H1 (cell line): ENCODE measurements around the gene NCAPG2. TPM values are rescaled to one million over a fixed set of nuclear protein-coding genes. Genes with fewer than 3 reads are reported as not detected.

Source experiments
- CTCF ChIA-PET: fragments of 300-600 bp; sonication (Branson Sonifier 250); formaldehyde crosslinking; loops from one replicate; lab custom pipeline; 2021; ENCODE audit not compliant: partially characterized antibody; lab: Charles Lee
- POLR2A ChIA-PET: fragments of 300-600 bp; sonication (Branson Sonifier 250); formaldehyde crosslinking; loops from one replicate; lab custom pipeline; 2021; ENCODE audit warnings: inconsistent platforms; ENCODE audit not compliant: partially characterized antibody; lab: Charles Lee
- DNase-seq, 2 experiments: peaks; one replicate each; pipeline versions ENCODE4 v3.0.0 to v3.0.0-alpha.2; 2010 to 2022; ENCODE audit warnings: low spot score in 2 of 2, low read depth in 1 of 2, mixed read lengths in 1 of 2
- FAIRE-seq: peaks from 2 replicates; lab custom pipeline; 2011; peaks lifted over from hg19 to GRCh38; lab: Jason Lieb, UNC
- H2AFZ ChIP-seq: 2 replicates; pipeline ENCODE4 v1.8.1; 2012; ENCODE audit warnings: low read length, inconsistent platforms
- H2AK5ac ChIP-seq: 2 replicates; pipeline ENCODE4 v1.6.1; 2013; ENCODE audit warnings: low read depth, low read length
- H2BK120ac ChIP-seq: replicated peaks from 2 replicates; pipeline ENCODE3; 2013; ENCODE audit warnings: low read depth, low read length, inconsistent platforms
- H2BK12ac ChIP-seq: 2 replicates; pipeline ENCODE4 v1.6.1; 2013; ENCODE audit warnings: low read depth, low read length
- H2BK15ac ChIP-seq: 2 replicates; pipeline ENCODE4 v1.6.1; 2013; ENCODE audit warnings: low read length
- H2BK20ac ChIP-seq: 2 replicates; pipeline ENCODE4 v1.6.1; 2013; ENCODE audit warnings: low read length
- H2BK5ac ChIP-seq: 2 replicates; pipeline ENCODE4 v1.6.1; 2013; ENCODE audit warnings: low read depth, low read length
- H3K14ac ChIP-seq: 2 replicates; pipeline ENCODE4 v1.6.1; 2013; ENCODE audit warnings: inconsistent platforms; ENCODE audit not compliant: insufficient read length
- H3K18ac ChIP-seq: 2 replicates; pipeline ENCODE4 v1.6.1; 2013; ENCODE audit warnings: low read length; ENCODE audit errors: extremely low read depth
- H3K23ac ChIP-seq: 2 replicates; pipeline ENCODE4 v1.6.1; 2013; ENCODE audit warnings: inconsistent platforms; ENCODE audit not compliant: insufficient read length
- H3K23me2 ChIP-seq: 2 replicates; pipeline ENCODE4 v1.6.1; 2013; ENCODE audit warnings: low read depth, low read length
- H3K27ac ChIP-seq: 2 replicates; pipeline ENCODE4 v1.6.1; 2011; ENCODE audit warnings: low read depth, low read length, inconsistent platforms
- H3K27me3 ChIP-seq, 4 experiments: replicated peaks in 1 of 4; 1 replicate in 1 of 4; 2 replicates in 3 of 4; pipeline versions ENCODE4 v1.6.1 to v1.8.1; 2011 to 2013; ENCODE audit warnings: low read length in 3 of 4, mild to moderate bottlenecking in 3 of 4, inconsistent platforms in 2 of 4, mixed read lengths in 2 of 4, moderate library complexity in 1 of 4; ENCODE audit not compliant: control insufficient read depth in 3 of 4, insufficient read depth in 3 of 4; ENCODE audit errors: extremely low read depth in 1 of 4
- H3K36me3 ChIP-seq, 4 experiments: 2 replicates each; pipeline versions ENCODE4 v1.6.1 to v1.8.1; 2011 to 2013; ENCODE audit warnings: mild to moderate bottlenecking in 4 of 4, low read length in 3 of 4, moderate library complexity in 2 of 4, control low read depth in 1 of 4, inconsistent platforms in 1 of 4; ENCODE audit not compliant: insufficient read depth in 4 of 4, control insufficient read depth in 2 of 4
- H3K4ac ChIP-seq: replicated peaks from 2 replicates; pipeline ENCODE3; 2013; ENCODE audit warnings: low read length, low read depth, mixed read lengths, inconsistent platforms; ENCODE audit not compliant: insufficient read length
- H3K4me1 ChIP-seq, 4 experiments: replicated peaks in 1 of 4; 1 replicate in 1 of 4; 2 replicates in 3 of 4; pipeline versions ENCODE4 v1.6.1 to v1.8.1; 2011 to 2013; ENCODE audit warnings: low read length in 3 of 4, inconsistent platforms in 2 of 4, mixed read lengths in 1 of 4; ENCODE audit not compliant: insufficient read depth in 4 of 4, control insufficient read depth in 3 of 4
- H3K4me2 ChIP-seq, 2 experiments: 2 replicates each; pipeline versions ENCODE4 v1.6.1 to v1.8.1; 2011 to 2013; ENCODE audit warnings: low read depth in 2 of 2, low read length in 2 of 2, control low read depth in 1 of 2, inconsistent platforms in 1 of 2, mild to moderate bottlenecking in 1 of 2; ENCODE audit not compliant: insufficient read depth in 1 of 2
- H3K4me3 ChIP-seq, 4 experiments: fragments of 200-600, 300-600 bp in 1 of 4; sonication (generic), shearing (Covaris generic), sonication (Bioruptor Twin) in 1 of 4; 2 replicates each; pipeline versions ENCODE4 v1.5.1 to v1.8.1; 2011 to 2016; ENCODE audit warnings: low read length in 4 of 4, low read depth in 3 of 4, control low read depth in 2 of 4, inconsistent platforms in 2 of 4, mild to moderate bottlenecking in 2 of 4, mixed read lengths in 1 of 4, moderate library complexity in 1 of 4; ENCODE audit not compliant: insufficient read depth in 2 of 4; ENCODE audit errors: extremely low read depth in 1 of 4
- H3K56ac ChIP-seq: replicated peaks from 2 replicates; pipeline ENCODE3; 2013; ENCODE audit warnings: low read depth, mild to moderate bottlenecking, mixed read lengths, low read length, inconsistent platforms; ENCODE audit not compliant: insufficient read length
- H3K79me1 ChIP-seq: 2 replicates; pipeline ENCODE4 v1.6.1; 2013; ENCODE audit warnings: low read depth, low read length, control low read depth
- H3K79me2 ChIP-seq, 2 experiments: 2 replicates each; pipeline versions ENCODE4 v1.6.1 to v1.8.1; 2012 to 2013; ENCODE audit warnings: low read length in 2 of 2, mild to moderate bottlenecking in 2 of 2, inconsistent platforms in 1 of 2; ENCODE audit not compliant: insufficient read depth in 2 of 2, control insufficient read depth in 1 of 2
- H3K9ac ChIP-seq, 4 experiments: replicated peaks in 1 of 4; 1 replicate in 1 of 4; 2 replicates in 3 of 4; pipeline versions ENCODE4 v1.6.1 to v1.8.1; 2011 to 2013; ENCODE audit warnings: low read depth in 3 of 4, low read length in 3 of 4, control low read depth in 2 of 4, mild to moderate bottlenecking in 2 of 4, moderate library complexity in 2 of 4, inconsistent platforms in 1 of 4; ENCODE audit errors: extremely low read depth in 1 of 4
- H3K9me3 ChIP-seq, 2 experiments: 2 replicates each; pipeline versions ENCODE4 v1.6.1 to v1.8.1; 2012 to 2013; ENCODE audit warnings: mild to moderate bottlenecking in 2 of 2, moderate library complexity in 2 of 2, control low read depth in 1 of 2, inconsistent platforms in 1 of 2, low read depth in 1 of 2, low read length in 1 of 2, mixed read lengths in 1 of 2; ENCODE audit not compliant: insufficient read depth in 2 of 2
- H4K20me1 ChIP-seq, 2 experiments: replicated peaks in 1 of 2; 2 replicates each; pipeline versions ENCODE3 to v1.8.1; 2011 to 2013; ENCODE audit warnings: inconsistent platforms in 2 of 2, low read length in 2 of 2, mild to moderate bottlenecking in 1 of 2; ENCODE audit not compliant: insufficient read depth in 2 of 2, control insufficient read depth in 1 of 2
- H4K5ac ChIP-seq: 2 replicates; pipeline ENCODE4 v1.6.1; 2013; ENCODE audit warnings: low read length, low read depth, mixed read lengths, inconsistent platforms; ENCODE audit not compliant: insufficient read length
- H4K8ac ChIP-seq: 2 replicates; pipeline ENCODE4 v1.8.0; 2013; ENCODE audit warnings: mild to moderate bottlenecking, moderate library complexity, low read length, inconsistent platforms; ENCODE audit not compliant: insufficient read depth; ENCODE audit errors: extremely low read depth
- H4K91ac ChIP-seq: replicated peaks from 2 replicates; pipeline ENCODE3; 2013; ENCODE audit warnings: low read length, mixed read lengths, inconsistent platforms; ENCODE audit not compliant: insufficient read length
- CBX8 ChIP-seq: fragments of 300-800, 300-1000 bp; sonication (generic); IDR thresholded peaks from 2 replicates; pipeline ENCODE4 v1.7.1; 2016; ENCODE audit warnings: low read depth, low read length, borderline replicate concordance
- CREB1 ChIP-seq: IDR thresholded peaks from 2 replicates; pipeline ENCODE4 v1.6.1; 2012; ENCODE audit warnings: inconsistent platforms
- GTF2F1 ChIP-seq: IDR thresholded peaks from 2 replicates; pipeline ENCODE4 v1.6.1; 2012; ENCODE audit warnings: low read depth, low read length, improper control_type of control experiment, borderline replicate concordance
- KDM1A ChIP-seq: fragments of 200-600, 300-600 bp; sonication (generic); IDR thresholded peaks from 2 replicates; pipeline ENCODE4 v1.7.1; 2016; ENCODE audit warnings: mild to moderate bottlenecking, low read length, borderline replicate concordance
- KDM4A ChIP-seq: IDR thresholded peaks from one replicate; pipeline ENCODE4 v1.7.1; 2012; ENCODE audit warnings: low read depth, mild to moderate bottlenecking, moderate library complexity, low read length, inconsistent platforms; ENCODE audit not compliant: severe bottlenecking
- PHF8 ChIP-seq: fragments of 200-600 bp; sonication (generic); conservative IDR thresholded peaks from 2 replicates; pipeline ENCODE4 v1.7.1; 2012; ENCODE audit warnings: low read depth, mild to moderate bottlenecking, inconsistent platforms, low read length, moderate library complexity
- RXRA ChIP-seq: IDR thresholded peaks from 2 replicates; pipeline ENCODE4 v1.6.1; 2011; ENCODE audit warnings: low read depth, mild to moderate bottlenecking, low read length, moderate library complexity; ENCODE audit not compliant: insufficient read depth
- SIN3A ChIP-seq, 2 experiments: IDR thresholded peaks in 1 of 2; conservative IDR thresholded peaks in 1 of 2; 2 replicates each; pipeline ENCODE4 v1.6.1; 2011 to 2012; ENCODE audit warnings: low read length in 2 of 2, improper control_type of control experiment in 1 of 2, low read depth in 1 of 2, mild to moderate bottlenecking in 1 of 2
- SP2 ChIP-seq: IDR thresholded peaks from 2 replicates; pipeline ENCODE4 v1.6.1; 2012; ENCODE audit warnings: mild to moderate bottlenecking, low read length, inconsistent platforms
- SP4 ChIP-seq: IDR thresholded peaks from 2 replicates; pipeline ENCODE4 v1.6.1; 2012; ENCODE audit warnings: low read length, inconsistent platforms
- ZNF274 ChIP-seq: IDR thresholded peaks from 2 replicates; pipeline ENCODE4 v1.7.0; 2012; ENCODE audit warnings: low read length, borderline replicate concordance; ENCODE audit errors: extremely low read depth
- WGBS, 2 experiments: shearing (Covaris generic) in 1 of 2; methylation state at CpG; one replicate each; pipeline versions ENCODE4 v1.1.6 to v1.1.7; 2013 to 2015; ENCODE audit warnings: low lambda C conversion rate in 2 of 2, mixed read lengths in 2 of 2, inconsistent platforms in 1 of 2, low coverage in 1 of 2, missing lambda C conversion rate in 1 of 2; ENCODE audit not compliant: insufficient replicate concordance in 2 of 2, insufficient coverage in 1 of 2, insufficient read length in 1 of 2; ENCODE audit errors: extremely low coverage in 1 of 2, missing lambda C conversion rate in 1 of 2; 5-methylcytosine and 5-hydroxymethylcytosine counted together
- polyA plus RNA-seq, 7 experiments: library from polyadenylated mRNA; depleted of rRNA in 3 of 7; stranded (reverse) in 5 of 7; unstranded in 2 of 7; fragments of >200 nt in 5 of 7; fragments of 200-250 nt in 2 of 7; gene quantifications; 1 replicate in 5 of 7; 2 replicates in 1 of 7; 4 replicates in 1 of 7; pipeline versions ENCODE4 v1.2.1 to v1.2.3, GENCODE V29; 2011 to 2013; ENCODE audit warnings: missing spikeins in 2 of 7, mixed read lengths in 2 of 7
- total RNA-seq: library from RNA; stranded (reverse); fragmentation: NEBNext Ultra II Directional; extraction: Animal tissue kit (Norgen Biotek cat#: 25700); gene quantifications from 2 replicates; pipeline ENCODE4 v1.2.1, GENCODE V29; 2021

Gene NCAPG2
- total and polyA plus RNA-seq, 2 of the 8 experiments (the other 6 are each of a cell fraction or from before 2014, with no cell fraction given) = 49.9 to 119 TPM

DNA sequence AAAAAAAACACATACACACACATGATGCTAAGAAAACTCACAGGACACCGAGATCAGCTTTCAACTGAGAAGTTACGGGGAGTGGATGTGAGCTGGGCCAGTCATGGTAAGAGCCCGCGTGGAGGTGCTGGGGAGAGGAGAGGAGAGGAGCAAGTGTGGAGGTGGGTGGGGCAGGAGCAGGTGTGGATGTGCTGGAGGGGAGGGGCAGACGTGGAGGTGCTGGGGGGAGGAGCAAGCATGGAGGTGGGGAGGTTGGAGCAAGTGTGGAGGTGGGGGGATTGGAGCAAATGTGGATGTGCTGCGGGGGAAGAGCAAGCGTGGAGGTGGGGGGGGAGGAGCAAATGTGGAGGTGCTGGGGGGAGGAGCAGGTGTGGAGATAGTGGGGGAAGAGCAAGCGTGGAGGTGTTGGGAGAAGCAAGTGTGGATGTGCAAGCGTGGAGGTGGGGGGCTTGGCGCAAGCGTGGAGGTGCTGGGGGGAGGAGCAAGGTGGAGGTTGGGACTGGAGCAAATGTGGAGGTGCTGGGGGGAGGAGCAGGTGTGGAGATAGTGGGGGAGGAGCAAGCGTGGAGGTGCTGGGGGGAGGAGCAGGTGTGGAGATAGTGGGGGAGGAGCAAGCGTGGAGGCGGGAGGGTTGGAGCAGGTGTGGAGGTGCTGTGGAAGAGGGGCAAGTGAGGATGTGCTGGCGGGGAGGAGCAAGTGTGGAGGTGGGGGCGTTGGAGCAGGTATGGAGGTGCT is 24.5 kb upstream of the NCAPG2 start:
- ChIA-PET POLR2A (interaction anchor here (2.2 kb wide), 1 partner anchor 25 kb away, joined by 8 read pairs; the partner anchor contains the start of gene NCAPG2), CTCF (interaction anchor here (1.0 kb wide), 1 partner anchor 19 kb away, joined by 7 read pairs; no protein-coding TSS in a partner anchor)
- DNase-seq (peak in 1 of 2 experiments; percentile 39), FAIRE-seq (no peak)
- H3K27me3 ChIP-seq = no peaks in the 10 kb centered on the region
- H4K8ac ChIP-seq = no peak overlapping the region
- H3K56ac ChIP-seq = no peak overlapping the region
- H3K4me2 ChIP-seq = no peak overlapping the region
- H3K36me3 ChIP-seq = peaks cover 0 to 3% (median 0%) of the 10 kb centered on the region in 4 experiments; a peak in 1 of 8 replicates
- no peaks in the 10 kb centered on the region for H3K79me1 ChIP-seq
- no peak overlapping the region for H4K5ac ChIP-seq
- no peak overlapping the region for H3K4ac ChIP-seq
- no peak overlapping the region for H2BK20ac ChIP-seq
- no peak overlapping the region for H2AFZ ChIP-seq
- no peak overlapping the region for H2BK120ac ChIP-seq
- H2BK5ac ChIP-seq = peak overlapping the region; percentile 52
- H3K27ac ChIP-seq = no peak overlapping the region
- H3K9ac ChIP-seq = no peak overlapping the region
- H3K23ac ChIP-seq = no peak overlapping the region
- no peaks in the 10 kb centered on the region for H3K9me3 ChIP-seq
- H3K79me2 ChIP-seq = no peaks in the 10 kb centered on the region
- 82% methylated on average over 6 of the region's 16 CpGs; no CpG with 5 or more reads in 1 of the 2 experiments for WGBS, 2 experiments
- no peaks in the 10 kb centered on the region for H3K23me2 ChIP-seq
- H4K91ac ChIP-seq = peak overlapping the region; percentile 48
- H4K20me1 ChIP-seq = no peaks in the 10 kb centered on the region
- no peak overlapping the region for H2AK5ac ChIP-seq
- H2BK12ac ChIP-seq = no peak overlapping the region
- H3K4me3 ChIP-seq = no peak overlapping the region
- H3K14ac ChIP-seq = no peak overlapping the region
- H2BK15ac ChIP-seq = no peak overlapping the region
- no peak overlapping the region; the same call in 1 of the 2 replicates for H3K18ac ChIP-seq
- peaks cover 0 to 7% (median 2%) of the 10 kb centered on the region in 4 experiments; a peak in 3 of 7 replicates for H3K4me1 ChIP-seq
- TF ChIP-seq ZNF274 (no peak), SP2 (no peak), KDM1A (no peak), GTF2F1 (no peak), CBX8 (no peak), SP4 (no peak), KDM4A (no peak), RXRA (no peak), CREB1 (no peak), SIN3A (conservative IDR thresholded peaks at IDR 0.05 in 1 of 2, IDR thresholded peaks at IDR 0.05 in 1 of 2; ENCODE audit: low read depth in 1 of 2, low read length in 2 of 2) (no peak), PHF8 (no peak)
